ENCODE measurements around the gene OR2AG2.
A peak's percentile ranks its signal among the peaks of the same experiment; 100 is the strongest.

OR2AG2 gene

DNA sequence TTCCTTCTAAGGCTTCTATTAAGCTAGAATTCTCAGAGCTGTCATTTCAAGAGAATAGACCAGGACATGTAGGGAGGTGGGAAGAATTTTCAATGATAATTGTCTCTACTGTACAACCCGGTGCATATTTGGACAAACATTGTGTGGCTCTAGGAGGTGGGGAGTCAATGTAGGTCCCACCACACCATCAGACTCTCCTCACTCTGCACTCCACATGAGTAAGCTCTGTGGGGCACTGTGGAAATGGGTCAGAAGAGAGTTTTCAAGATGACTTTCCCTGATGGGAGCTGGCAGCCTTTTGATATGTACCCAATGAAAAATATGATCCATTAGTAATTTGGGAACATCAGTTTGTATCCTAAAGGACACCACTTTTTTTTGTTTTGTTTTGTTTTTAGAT lies 33.2 kb downstream of the OR2AG2 start:
- DNase-seq, result no peak

DNA sequence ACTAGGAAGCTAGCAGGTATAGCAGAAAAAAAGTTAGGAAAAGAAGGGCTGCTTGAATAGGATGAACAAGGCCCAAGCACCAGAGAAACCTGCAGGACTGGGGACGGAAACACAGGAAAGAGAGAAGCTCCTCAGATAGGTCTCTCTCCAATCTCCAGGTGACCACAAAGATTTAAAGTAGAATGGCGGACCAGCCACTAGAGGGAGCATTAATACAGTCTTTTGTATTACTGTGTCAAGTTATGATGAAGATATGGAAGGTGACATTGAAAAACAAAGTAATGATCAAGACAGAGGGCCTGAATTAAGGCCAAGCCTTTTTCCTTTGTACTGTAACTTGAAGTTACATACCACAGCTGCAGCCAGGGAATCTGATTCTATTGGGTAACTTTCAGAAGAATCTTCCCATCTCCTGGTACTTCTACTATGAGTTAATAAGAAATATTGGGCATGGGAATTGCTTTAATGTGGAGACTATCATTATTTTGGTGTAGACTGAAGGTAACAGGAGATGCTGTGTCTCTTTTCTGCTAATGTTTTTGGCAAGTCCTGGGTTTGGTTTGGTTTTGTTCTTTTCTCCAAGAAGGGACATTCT lies 33.8 kb downstream of the OR2AG2 start:
- peak; percentile 51 for DNase-seq

DNA sequence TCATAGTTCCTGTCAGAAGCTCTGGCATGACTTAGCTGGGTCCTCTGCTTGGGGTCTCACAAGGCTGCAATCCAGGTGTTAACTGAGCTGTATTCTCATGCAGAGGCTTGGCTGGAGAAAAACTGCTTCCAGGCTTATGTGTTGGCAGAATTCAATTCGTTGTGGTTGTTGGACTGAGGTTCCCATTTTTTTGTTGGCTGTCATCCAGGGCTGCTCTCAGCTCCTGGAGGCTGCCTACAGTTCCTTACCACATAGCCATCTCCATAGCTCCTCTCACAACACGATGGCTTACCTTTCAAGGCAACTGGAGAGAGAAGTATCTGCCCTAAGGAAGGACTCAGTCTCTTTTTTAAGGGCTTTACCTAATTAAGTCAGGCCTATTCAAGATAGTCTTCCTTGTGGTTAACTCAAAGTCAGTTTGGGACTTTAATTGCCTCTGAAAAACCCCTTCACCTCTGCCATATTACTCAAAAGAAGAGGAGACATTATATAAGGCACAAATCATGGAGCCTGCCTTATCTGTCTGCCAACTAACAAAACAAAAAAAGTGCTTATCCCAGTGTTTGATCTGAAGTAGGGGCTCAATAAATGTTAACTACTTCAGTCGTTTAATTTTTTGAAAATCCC lies 35.2 kb downstream of the OR2AG2 start:
- DNase-seq, result peak; percentile 16

GRCh38 chr11:6735306-6735705 lies 36.5 kb downstream of the OR2AG2 start:
- peak; percentile 37 for DNase-seq

GRCh38 chr11:6734616-6735015 lies 37.2 kb downstream of the OR2AG2 start:
- no peak for DNase-seq

GRCh38 chr11:6733326-6734275 lies 38.2 kb downstream of the OR2AG2 start:
- no peak for DNase-seq

DNA sequence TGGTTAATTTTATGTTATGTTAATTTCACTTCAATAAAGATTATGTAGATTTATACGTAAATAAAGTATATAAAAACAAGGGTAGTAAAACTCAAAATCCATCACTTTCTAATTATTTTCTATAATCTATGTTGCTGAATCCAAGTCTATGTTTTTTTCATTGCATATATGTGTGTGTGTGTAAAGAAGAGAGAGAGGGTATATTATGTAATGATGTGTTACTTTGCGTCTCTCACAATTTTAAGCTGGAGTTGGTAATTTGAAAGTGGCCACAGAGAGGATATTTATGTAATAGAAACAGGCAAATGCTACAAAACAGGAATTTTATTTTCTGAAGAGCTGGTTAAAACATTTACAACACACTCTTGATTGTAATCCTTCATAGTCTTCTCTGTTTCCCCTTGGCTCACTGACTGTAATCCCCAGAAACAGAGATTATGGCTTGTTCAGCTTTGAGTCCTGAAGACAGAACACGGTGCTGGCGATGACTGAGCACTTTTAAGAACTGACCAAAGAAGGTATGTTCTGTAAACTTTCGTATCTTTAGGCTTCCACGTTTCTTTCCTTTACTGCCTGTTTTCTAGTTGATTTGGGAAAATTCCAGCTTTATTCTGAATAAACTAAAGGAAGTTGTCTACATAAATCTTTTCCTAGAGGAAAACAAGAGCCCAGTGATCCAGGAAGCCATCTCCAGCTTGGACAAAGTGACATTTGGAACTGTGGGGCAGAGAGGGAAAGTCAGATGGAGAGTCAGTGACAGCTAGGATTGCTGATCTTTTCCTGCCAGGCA lies 43.6 kb downstream of the OR2AG2 start:
- no peak for DNase-seq

- no peak for DNase-seq
Measured at GRCh38 chr11:6725386-6725896, 46.3 kb downstream of the OR2AG2 start.

GRCh38 chr11:6724013-6724412 lies 47.8 kb downstream of the OR2AG2 start:
- no peak for DNase-seq

GRCh38 chr11:6721343-6721742 lies 50.4 kb downstream of the OR2AG2 start:
- no peak for DNase-seq

- no peak for DNase-seq
Measured at GRCh38 chr11:6719576-6719975, 52.2 kb downstream of the OR2AG2 start.

- no peak for DNase-seq
Measured at GRCh38 chr11:6717426-6717825, 54.4 kb downstream of the OR2AG2 start.
